LoVo (cell line): ENCODE data around the gene DNM1.

Experiments used
- DNase-seq: peaks from one replicate; pipeline ENCODE4 v3.0.0-alpha.2; 2016; ENCODE audit warnings: low spot score

The DNM1 gene

DNA sequence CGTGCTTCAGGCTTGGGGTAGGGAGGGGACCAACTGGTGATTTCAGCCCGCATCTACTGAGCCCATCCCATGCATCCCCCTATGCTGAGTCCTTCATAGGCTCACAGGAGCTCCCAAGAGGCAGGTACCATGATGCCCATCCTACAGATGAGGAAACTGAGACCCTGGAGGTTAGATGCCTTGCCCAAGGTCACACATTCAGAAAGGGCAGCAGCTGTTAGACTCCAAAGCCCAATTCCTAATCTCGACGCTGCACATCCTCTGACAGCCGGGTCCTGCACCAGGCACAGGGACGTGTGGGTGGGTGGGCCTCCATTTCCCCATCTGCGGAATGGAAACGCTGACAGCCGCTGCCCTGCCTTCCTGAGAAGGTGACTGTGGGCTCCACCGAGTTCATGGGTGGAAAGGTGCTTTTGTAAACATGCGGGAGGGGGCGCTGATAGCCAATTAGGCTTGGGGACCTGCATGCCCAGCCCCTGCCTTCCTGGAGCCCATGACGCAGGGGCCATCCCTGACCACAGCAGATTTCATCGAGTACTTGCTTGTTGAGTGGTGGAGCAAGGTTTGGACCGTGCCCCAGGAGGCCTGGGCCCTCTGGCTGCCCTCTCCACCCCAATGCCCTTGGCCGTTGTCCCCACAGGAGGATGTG is 2.2 kb downstream of the DNM1 start:
- no peak for DNase-seq

DNA sequence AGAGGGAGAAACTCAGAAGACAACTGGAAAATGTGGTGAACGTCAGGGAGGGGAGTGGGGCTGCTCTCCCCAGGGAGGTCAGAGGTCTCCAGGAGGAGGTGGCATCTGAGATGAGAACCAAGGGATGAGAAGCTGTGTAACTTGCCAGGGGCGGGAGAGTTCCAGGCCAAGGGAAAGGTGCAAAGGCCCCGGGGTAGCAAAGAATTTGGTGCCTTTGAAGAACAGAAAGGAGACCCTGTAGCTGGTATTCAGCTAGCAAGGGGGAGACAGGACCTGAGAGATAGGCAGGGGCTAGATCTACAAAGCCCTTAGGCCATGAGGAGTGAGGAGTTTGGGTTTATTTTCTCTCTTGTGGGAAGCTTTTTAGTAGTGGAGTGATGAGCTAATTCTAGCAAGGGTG is 3.3 kb downstream of the DNM1 start:
- no peak for DNase-seq

DNA sequence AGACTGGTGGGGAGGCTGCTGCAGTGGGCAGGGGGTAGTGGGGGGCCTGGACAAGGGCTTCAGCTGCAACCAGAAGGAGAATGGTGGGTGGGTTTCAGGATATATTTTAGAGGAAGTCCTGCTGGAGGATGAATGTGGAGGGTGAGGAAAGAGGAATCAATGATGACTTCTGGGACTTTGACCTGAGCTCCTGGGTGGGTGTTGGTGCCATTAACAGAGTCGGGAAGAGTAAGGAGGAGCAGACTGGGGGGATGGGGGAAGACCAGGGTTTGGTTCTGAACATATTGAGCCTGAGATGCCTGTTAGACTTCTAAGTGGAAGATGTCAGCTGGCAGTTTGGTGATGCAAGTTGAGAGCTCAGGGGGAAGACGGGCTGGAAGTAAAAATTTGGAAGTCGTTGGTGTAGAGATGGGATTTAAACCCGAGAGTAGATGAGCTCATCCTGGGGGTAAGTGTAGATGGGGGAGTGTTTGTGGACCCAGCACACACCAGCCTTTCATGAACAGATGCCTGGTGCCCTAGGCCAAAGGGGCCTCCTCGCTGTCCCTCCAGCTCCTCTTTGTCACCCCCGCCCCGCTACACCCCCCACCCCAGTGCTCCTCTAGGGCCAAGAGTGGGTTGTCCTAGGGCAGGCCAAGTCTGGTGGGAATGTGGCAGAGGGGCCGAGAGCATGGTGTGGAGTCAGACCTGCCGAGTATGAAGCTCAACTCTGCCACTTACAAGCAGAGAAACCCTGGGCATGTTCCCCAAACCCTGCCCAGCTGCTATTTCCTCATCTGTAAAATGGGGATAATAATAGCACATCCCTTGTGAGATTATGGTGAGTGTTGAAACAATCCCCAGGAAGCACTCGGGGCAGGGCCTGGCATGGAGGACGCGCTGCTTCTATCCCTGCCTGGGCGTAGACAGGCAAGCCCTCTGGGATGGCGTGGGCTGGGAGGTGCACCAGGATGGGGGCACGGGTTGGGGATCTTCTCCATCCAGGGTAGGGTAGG is 4.0 kb downstream of the DNM1 start:
- no peak for DNase-seq

DNA sequence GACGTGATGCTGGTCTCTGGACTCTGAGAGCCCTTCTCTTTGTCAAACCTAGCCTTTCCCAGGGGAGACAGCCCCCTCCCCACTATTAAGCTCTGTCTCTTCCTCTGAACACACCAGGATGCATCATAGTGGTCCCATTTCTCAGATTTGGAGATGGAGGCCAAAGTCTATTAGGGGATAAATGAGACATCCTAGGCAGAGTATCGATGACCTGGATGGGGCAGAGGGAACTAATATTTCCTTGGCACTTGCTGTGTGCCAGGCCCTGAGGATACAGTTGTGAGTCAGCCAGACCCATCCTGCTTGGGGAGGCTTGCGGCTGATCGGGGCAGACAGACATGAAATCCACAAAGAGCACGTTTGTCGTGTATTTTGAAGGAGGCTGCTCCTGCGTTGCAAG is 5.2 kb downstream of the DNM1 start:
- DNase-seq = no peak

DNA sequence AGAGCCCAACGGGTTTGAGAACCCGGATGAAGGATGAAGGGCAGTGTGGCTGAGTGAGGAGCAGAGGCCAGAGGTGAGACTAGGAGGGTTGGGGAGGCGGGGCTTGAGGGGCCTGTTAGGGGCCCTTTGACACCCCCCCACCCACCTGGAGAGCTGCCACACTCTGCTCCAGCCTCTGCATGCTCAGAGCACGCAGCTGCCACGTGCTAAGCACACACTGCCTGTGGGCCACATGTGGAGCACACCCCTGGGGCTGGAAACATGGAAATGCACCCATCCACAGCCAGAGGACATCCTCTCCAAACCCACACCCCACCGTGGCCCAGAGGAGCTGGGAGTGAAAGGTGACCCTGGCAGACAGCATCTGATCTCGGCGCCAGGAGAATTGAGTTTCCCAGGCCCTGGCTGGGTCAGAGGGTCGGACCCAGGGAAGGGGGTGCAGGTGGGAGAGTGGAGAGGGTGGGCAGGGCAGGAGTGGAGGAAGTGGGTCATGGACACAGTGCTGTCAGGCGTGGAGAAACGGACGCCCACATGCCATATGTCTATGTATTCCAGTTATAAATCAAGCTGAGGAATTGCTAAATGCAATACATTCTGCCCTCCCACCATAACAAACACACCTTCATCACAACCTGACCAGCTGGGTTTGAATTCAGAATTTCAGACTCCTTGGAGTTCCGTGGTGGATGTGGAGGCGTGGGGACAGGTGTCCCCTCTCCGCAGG is 5.9 kb downstream of the DNM1 start:
- DNase-seq = no peak

DNA sequence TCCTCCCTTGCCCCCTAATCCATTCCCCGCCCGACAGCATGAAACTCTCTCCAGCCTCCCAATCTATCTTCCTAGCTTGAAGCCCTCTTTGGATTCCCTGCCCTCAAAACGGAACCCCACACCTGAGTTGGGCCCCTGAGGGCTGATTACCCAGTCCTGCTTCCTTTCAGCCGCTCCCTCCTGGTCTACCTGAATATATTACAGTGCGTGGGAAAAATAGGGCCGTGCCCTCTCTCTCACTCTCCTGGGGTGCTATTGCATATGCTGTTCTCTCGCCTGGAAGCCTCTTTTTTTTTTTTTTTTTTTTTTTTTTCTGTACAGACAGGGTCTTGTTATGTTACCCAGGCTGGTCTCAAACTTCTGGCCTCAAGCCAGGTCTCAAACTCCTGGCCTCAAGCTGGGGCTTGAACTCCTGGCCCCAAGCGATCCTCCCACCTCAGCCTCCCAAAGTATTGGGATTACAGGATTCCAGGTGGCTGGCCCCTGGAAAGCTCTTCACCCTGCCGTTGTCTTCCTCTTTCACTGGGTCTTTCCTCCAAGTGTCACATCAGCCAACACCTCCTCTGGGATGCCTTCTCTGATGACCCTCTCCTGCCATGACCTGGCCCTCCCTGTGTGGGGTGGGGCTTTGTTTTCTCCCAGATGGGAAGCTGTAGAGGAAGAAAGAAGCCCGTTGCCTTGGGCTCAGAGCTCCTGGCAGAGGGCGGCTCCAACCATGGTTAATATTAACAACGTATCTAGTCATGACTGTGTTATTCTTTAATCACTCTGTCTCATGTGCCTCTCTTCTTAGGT is 8.2 kb downstream of the DNM1 start:
- DNase-seq = peak; percentile 32

DNA sequence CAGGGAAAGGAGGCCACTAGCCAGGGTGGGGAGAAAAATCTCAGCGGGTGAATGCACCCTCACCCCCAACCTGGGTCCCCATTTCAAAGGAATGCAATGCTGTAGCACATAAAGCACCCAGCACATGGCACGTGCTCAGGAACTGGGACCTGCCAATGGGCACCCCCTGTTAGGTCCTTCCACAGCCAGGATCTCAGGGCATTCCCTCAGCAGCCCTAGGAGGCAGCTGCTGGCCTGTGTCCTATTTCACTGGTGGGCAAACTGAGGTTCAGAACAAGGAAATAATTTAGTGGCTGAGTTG is 8.8 kb downstream of the DNM1 start:
- DNase-seq = no peak

DNA sequence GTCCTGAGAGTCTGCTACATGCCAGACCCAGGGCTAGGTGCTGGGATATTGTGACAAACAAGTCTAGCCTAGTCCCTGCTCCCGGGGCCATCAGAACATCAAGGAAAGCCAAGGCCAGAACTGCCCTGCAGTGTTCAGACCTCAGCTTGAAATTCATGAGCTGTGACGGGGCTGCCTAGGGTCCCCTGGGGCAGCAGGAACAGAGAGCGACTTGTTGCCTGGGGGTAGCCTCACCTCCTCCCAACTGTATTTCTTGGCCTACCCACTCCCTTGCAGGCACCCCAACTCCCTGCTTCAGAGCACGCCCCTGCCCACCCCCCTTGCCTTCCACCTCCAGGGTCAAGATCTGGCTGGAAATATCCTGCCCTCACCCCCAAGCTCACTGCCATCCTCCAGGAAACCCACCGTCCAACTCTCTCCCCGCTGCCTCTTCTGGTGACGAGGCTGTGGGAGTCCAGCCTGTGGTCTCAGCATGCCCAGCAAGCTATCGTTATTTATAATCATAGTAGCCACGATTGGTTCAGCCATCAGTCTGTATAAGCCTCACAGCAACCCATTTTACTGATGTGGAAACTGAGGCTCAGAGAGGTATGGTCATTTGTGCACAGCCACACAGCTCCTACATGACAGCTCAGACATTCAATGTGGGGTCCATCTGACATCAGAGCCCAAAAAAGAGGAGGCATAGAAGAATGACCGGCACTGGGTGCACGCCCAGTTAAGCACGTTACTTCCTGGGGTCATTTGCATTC is 10.7 kb downstream of the DNM1 start:
- DNase-seq = no peak

DNA sequence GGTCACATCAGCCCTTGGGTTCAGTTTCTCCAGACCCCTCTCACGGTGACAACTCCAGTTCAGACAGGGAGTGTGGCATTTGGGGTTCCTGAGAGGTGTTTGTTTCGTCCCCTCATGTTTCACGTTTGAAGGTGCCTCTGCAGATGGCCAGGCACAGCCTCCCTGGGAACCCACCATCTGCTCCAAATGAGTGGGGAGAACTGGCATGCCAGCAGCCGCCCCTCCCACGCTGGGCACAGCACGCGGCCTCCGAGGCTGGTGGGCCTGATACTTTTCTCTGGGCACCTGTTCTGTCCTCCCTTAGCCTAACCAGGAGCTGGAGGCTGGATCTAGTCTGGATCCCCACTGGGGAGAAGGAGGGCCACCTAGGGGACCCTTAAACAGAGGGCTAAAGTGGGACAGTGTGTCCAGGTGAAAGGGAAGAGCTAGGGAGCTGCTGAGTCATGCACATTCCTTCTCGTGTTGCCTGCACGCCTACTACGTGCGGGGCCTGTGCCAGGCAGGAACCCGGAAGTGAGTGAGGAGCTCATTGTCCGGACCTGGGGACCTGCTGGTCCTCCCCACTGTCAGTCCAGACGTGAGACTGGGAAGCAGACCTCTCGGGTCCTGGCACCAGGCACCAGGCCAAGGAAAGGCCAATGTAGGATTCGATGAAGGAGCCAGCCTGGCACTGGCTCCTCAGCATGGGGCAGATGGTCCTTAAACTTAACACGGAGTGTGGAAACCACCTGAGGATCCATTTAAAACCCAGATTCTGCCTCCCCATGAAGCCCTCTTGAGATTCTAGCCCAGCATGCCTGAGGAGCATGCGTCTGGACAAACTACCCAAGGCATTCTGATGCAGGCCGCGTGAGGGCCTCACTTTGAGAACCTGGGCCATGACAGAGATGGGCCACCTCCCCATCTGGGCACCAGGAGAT is 11.7 kb downstream of the DNM1 start:
- DNase-seq = no peak

DNA sequence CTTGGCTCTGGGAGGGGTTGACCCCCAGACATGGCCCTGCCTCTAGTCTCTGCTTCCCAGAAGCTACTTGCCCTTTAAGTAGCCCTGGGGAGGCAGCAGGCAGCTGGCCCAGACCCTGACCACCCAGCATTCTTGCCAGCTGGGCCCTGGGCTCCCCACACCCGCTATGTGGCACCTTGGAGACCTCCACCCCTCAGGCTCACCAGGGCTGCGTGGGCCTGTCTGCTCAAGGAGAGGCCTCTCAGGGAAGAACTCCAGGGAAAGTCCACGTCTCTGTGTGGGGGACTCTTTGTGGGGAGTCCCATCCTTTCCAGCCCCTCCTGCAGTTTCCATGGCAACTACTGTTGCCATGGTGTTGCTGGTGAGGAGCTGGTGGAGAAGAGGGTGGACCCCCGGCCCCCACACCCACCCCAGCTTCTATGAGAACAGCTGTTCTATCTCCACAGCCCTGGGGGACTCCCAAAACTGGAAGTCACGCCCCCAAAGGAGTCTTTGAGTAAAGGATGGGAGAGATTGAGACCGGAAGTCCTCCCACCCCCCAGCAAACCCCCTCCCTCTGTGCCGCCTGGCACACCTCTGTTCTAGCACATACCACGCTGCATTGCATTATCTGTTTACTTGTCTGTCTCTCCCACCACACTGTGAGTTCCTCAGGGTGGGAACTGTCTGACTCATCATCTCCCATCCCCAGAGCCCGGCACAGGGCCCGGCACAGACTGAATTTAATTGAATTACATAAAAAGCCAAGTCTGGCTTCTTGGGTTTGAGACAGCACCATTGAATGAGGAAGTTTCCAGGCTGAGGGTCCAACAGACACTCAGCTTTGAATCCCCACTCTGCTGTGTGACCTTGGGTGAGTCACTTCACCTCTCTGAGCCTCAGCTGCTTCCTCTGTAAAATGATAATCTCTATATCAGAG is 12.6 kb downstream of the DNM1 start:
- no peak for DNase-seq

DNA sequence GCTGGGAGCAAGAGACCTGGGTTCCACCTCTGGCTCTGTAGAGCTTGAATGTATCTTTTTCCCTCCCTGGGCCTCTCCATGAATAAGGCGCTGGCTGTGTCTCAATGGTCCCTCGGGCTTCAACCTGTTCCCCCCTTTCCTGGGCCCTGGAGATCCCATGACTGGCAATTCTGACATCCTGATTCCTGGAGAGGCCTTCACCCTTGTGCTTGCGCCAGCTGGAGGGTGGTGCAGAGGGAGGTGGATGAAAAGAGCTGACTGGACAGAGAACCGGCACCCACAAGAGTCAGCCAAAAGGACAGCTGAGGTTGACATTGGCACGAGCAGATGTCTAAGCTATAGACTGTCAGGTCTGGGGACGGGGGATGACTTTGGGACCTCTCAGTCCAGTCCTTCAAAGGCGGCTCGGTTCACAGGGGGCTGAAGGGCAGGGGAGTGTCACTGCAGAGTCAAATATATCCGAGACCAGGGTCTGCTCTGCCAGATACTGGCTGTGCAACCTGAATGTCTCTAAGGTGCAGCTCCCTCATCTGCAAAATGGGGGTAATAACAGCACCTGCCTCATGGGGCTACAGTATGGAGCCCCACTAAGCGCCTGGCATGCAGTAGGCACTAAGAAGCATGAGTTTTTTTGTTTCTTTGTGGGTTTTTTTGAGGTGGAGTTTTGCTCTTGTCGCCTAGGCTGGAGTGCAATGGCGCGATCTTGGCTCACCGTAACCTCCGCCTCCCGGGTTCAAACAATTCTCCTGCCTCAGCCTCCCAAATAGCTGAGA is 13.8 kb downstream of the DNM1 start:
- DNase-seq = no peak

DNA sequence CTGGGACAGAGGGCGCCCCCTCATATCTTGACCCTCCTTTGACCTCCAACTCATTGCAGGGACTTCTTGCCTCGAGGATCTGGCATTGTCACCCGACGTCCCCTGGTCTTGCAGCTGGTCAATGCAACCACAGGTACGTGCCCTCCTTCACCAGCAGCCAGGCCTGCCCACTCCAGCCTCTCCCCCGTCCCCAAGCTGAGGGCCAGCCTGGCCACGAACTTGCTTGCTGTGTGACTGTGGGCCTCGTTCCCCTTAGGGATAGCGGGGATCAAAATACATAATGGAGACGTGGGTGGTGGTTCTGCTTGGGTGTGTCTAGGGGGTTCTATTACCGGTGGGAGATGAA is 15.0 kb downstream of the DNM1 start:
- no peak for DNase-seq

DNA sequence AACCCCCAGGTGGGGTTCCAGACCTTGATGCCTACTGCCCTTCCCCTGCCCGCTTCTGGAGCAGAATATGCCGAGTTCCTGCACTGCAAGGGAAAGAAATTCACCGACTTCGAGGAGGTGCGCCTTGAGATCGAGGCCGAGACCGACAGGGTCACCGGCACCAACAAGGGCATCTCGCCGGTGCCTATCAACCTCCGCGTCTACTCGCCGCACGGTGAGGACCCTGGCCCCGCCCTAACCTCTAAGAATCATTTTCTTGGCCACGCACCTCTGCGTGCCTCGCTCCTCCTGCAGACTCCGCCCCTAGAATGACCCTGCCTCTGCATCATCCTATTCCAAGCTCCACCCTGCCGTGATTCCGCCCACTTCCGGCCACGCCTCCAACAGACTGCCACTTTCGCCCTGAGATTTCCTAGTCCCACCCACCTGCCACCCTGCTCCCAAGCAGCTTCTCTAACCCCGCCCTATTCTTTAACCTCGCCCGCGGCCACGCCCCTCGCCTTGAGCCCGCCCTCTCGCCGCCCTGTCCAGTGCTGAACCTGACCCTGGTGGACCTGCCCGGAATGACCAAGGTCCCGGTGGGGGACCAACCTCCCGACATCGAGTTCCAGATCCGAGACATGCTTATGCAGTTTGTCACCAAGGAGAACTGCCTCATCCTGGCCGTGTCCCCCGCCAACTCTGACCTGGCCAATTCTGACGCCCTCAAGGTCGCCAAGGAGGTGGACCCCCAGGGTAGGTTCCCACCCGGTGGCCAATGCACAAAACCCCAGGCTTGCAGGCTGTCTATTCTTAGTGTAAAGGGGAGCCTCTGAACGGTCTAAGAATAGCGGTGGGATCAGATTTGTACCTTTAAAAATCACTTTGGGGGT is 15.6 kb downstream of the DNM1 start:
- DNase-seq = peak; percentile 95

DNA sequence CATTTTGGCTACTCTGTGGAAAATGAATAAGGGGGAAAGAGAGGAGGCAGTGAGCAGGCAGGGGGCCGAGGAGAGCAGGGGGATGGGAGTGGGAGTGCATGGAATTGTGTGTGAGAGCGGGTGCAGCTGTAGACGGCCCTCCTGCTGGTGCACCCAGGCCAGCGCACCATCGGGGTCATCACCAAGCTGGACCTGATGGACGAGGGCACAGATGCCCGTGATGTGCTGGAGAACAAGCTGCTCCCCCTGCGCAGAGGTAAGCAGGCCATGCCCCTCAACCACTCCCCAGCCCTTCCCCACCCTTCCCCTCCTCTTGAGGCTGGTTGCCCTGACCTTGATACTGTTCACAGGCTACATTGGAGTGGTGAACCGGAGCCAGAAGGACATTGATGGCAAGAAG is 16.7 kb downstream of the DNM1 start:
- no peak for DNase-seq

DNA sequence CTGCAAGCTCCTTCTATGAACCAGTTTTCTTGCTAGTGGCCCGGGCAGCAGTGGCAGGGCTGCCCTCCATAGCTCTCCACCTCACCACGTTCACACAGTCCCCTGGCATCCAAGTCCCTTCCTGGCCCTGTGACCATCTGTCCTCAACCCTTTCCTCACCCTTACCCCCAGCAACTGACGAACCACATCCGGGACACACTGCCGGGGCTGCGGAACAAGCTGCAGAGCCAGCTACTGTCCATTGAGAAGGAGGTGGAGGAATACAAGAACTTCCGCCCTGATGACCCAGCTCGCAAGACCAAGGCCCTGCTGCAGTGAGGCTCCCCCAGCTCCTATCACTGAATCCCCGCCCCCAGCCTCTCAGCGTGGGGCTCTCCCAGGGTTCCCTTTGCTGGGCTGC is 18.8 kb downstream of the DNM1 start:
- DNase-seq = no peak

DNA sequence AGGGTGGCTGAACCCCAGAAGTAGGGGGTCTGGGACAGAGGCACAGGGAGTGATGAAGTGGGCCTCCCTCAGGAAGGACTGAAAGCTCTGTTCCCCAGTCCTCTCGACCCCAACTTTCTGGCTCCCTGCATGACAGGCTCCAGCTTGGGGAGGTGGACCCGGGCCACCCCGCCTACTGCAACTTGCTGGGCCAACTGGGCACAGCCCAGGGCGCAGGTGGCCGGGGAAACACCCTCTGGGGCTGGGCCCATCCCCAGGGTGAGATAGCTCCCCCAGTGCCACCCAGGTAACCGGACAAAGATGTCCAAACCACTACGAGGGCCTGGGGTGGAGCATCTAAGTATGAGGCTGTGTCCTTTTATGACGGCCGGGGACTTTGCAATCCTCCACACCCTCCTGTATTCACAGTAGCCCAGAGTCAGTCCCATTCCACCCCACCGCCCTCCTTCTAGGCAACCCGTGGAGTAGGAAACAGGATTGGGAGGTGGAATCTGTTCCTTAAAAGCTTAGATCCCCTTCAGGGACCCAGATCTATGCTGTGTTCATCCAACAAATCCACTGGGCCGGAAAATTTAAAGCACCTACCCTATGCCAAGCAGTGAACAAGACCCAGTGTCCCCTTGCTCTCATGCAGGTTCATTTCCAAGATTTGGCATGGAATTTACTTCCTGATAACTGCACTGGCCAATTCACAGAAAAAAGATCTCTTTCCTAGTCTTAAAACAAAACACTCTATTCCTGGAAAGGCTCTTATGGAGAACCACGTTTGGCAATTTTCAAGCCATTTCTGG is 19.9 kb downstream of the DNM1 start:
- DNase-seq = no peak

DNA sequence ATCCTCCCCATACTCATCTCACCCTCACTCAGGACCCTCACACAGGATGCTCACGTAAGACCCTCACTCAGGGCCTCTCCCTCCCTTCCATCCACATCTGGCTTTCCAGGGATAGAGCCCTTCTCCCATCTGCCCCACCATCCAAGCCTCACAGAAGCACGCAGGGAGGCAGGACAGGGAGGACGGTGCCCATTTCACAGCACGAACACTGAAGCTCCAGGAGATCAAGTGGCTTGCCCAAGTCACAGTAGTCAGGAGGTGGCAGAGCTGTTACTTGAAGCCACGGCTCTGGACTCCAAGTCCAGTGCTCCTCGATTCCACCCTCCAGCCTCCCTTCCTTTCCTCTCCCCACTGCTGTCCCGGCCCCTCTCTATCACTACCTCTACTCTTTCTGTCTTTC is 21.7 kb downstream of the DNM1 start:
- no peak for DNase-seq
